ENCODE results near the gene PTPN14. TPM values are rescaled to one million over a fixed set of nuclear protein-coding genes. Genes with fewer than 3 reads are reported as not detected.

Gene PTPN14
- total RNA-seq, 1 experiment from 2014 or later: 37.5 TPM

DNA sequence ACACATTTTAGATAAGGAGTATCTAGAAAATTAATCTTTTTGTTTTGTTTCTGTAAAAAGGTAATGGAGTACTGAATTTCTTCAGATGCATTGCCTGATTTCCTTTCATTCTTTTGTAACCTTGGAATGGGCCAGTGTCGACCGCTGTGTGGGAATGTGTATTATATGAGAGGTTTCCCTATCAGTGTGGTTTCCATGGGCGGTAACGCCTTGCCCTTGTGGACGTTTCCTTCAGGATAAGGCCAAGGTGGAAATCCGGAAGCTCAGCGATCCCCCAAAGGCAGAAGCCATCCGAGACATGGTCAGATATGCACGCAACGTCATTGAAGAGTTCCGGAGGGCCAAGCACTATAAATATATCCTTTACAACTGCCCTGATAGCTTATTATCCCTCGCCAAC lies 220.7 kb downstream of the PTPN14 start:
- intact Hi-C loops (cut with micrococcal nuclease): no loop called here
- CTCF ChIA-PET: interaction anchor here (1.5 to 7.8 kb wide), 10 partner anchors 10 to 1196 kb away, joined by 3 to 210 read pairs (median 14); no protein-coding TSS in a partner anchor

GRCh38 chr1:214330222-214330621 lies 221.2 kb downstream of the PTPN14 start:
- CTCF ChIA-PET: interaction anchor here (2.2 to 7.8 kb wide), 4 partner anchors 10 to 255 kb away, joined by 10 to 210 read pairs (median 86); no protein-coding TSS in a partner anchor
- TF ChIP-seq CBX3 (IDR thresholded peaks at IDR 0.05; ENCODE audit: low read depth): no peak
- TF ChIP-seq REST (IDR thresholded peaks at IDR 0.05; ENCODE audit: low read depth): no peak
- no peak for TF ChIP-seq POLR2AphosphoS5 (IDR thresholded peaks at IDR 0.05; ENCODE audit: low read depth, low read length)
- TF ChIP-seq TCF7L2 (IDR thresholded peaks at IDR 0.05; ENCODE audit: borderline replicate concordance, extremely low read depth, insufficient read depth, insufficient read length): no peak
- no peak for TF ChIP-seq FOSL1 (IDR thresholded peaks at IDR 0.05; ENCODE audit: low read depth)
- DNase-seq (ENCODE audit: low read depth, low spot score): no peak
- Histone ChIP-seq H3K79me2 (ENCODE audit: insufficient read depth, low read length) (no peaks in the 10 kb centered on the region), H2AFZ (ENCODE audit: low read depth, low read length, poor library complexity, severe bottlenecking) (no peak overlapping the region), H3K9me2 (ENCODE audit: insufficient read depth) (no peaks in the 10 kb centered on the region), H4K20me1 (ENCODE audit: insufficient read depth) (peaks cover 4% of the 10 kb centered on the region; the same call in 1 of the 2 replicates), H3K9me3 (ENCODE audit: control insufficient read depth in 1 of 2, insufficient read depth in 1 of 2, low read depth in 1 of 2, low read length in 2 of 2) (no peaks in the 10 kb centered on the region), H3K36me3 (ENCODE audit: control insufficient read depth in 1 of 2, insufficient read depth in 2 of 2, low read length in 2 of 2) (no peaks in the 10 kb centered on the region), H3K4me2 (ENCODE audit: low read length) (no peak overlapping the region), H3K27me3 (ENCODE audit: insufficient read depth, low read length) (no peaks in the 10 kb centered on the region), H3K4me1 (ENCODE audit: control insufficient read depth in 1 of 2, insufficient read depth in 2 of 2, low read length in 2 of 2) (no peaks in the 10 kb centered on the region), H3K4me3 (replicated peaks in 1 of 2; ENCODE audit: low read depth in 1 of 2, low read length in 2 of 2) (no peak overlapping the region), H3K9ac (ENCODE audit: low read length) (no peak overlapping the region), H3K27ac (ENCODE audit: low read depth, low read length) (no peak overlapping the region)
- RAD21 ChIA-PET (ENCODE audit: low non-redundant PET in 1 of 2, low total read pairs in 2 of 2, uncharacterized antibody in 2 of 2, unreplicated experiment in 2 of 2): interaction anchor here in 1 of 2 experiments (4.0 kb wide), 1 partner anchor 116 kb away, joined by 32 read pairs; no protein-coding TSS in a partner anchor
- intact Hi-C loops (cut with micrococcal nuclease): no loop called here
- POLR2A ChIA-PET: no interaction called here
- no peak for ATAC-seq
- no TSS peak for BruUV-seq (replicated peaks)

More for the DNA sequence above, 220.7 kb downstream of the PTPN14 start:
- no peak for DNase-seq (ENCODE audit: low read depth, low spot score)
- ChIA-PET POLR2A (no interaction called here), RAD21 (ENCODE audit: low non-redundant PET in 1 of 2, low total read pairs in 2 of 2, uncharacterized antibody in 2 of 2, unreplicated experiment in 2 of 2) (interaction anchor here in 1 of 2 experiments (1.9 to 4.0 kb wide), 2 partner anchors 69 to 117 kb away, joined by 6 to 32 read pairs; no protein-coding TSS in a partner anchor)
- no peaks in the 10 kb centered on the region for H3K4me1 ChIP-seq (ENCODE audit: control insufficient read depth in 1 of 2, insufficient read depth in 2 of 2, low read length in 2 of 2)
- no peak overlapping the region for H2AFZ ChIP-seq (ENCODE audit: low read depth, low read length, poor library complexity, severe bottlenecking)
- H3K27ac ChIP-seq (ENCODE audit: low read depth, low read length): no peak overlapping the region
- H3K9ac ChIP-seq (ENCODE audit: low read length): no peak overlapping the region
- no peak for ATAC-seq
- no peaks in the 10 kb centered on the region for H3K27me3 ChIP-seq (ENCODE audit: insufficient read depth, low read length)
- H3K4me3 ChIP-seq (replicated peaks in 1 of 2; ENCODE audit: low read depth in 1 of 2, low read length in 2 of 2): no peak overlapping the region
- no peaks in the 10 kb centered on the region for H3K36me3 ChIP-seq (ENCODE audit: control insufficient read depth in 1 of 2, insufficient read depth in 2 of 2, low read length in 2 of 2)
- H4K20me1 ChIP-seq (ENCODE audit: insufficient read depth): peaks cover 4% of the 10 kb centered on the region; the same call in 1 of the 2 replicates
- H3K9me3 ChIP-seq (ENCODE audit: control insufficient read depth in 1 of 2, insufficient read depth in 1 of 2, low read depth in 1 of 2, low read length in 2 of 2): no peaks in the 10 kb centered on the region
- no peaks in the 10 kb centered on the region for H3K9me2 ChIP-seq (ENCODE audit: insufficient read depth)
- TF ChIP-seq CEBPB (IDR thresholded peaks at IDR 0.05; ENCODE audit: low read depth) (no peak), MAX (IDR thresholded peaks at IDR 0.05) (no peak)
- no TSS peak for BruUV-seq (replicated peaks)
- no peaks in the 10 kb centered on the region for H3K79me2 ChIP-seq (ENCODE audit: insufficient read depth, low read length)
- no peak overlapping the region for H3K4me2 ChIP-seq (ENCODE audit: low read length)
